GM23248 (cell line): Measurements from ENCODE around the gene STON2.

Source experiments
- EZH2 ChIP-seq: fragments of 200-600 bp; sonication (generic); IDR thresholded peaks from 2 replicates; pipeline ENCODE4 v1.6.1; 2018; ENCODE audit warnings: antibody characterized with exemption, mild to moderate bottlenecking; ENCODE audit not compliant: insufficient read depth, poor library complexity, severe bottlenecking
- EZH2phosphoT487 ChIP-seq: fragments of 200-600 bp; sonication (generic); IDR thresholded peaks from 2 replicates; pipeline ENCODE4 v1.6.1; 2018; ENCODE audit warnings: antibody characterized with exemption, moderate library complexity, mild to moderate bottlenecking, low read depth; ENCODE audit not compliant: insufficient read depth

- no peak for TF ChIP-seq EZH2
- no peak for TF ChIP-seq EZH2phosphoT487
These were observed 178.0 kb downstream of the STON2 start for GRCh38 chr14:81222126-81222525.
